Neuronal stem cell (in vitro differentiated cells): ENCODE measurements around the gene OTOGL.

Experiments
- DNase-seq: peaks from one replicate; pipeline ENCODE4 v3.0.0-alpha.2; 2013; ENCODE audit warnings: low spot score
- H2AFZ ChIP-seq: one replicate; pipeline ENCODE4 v1.6.1; 2013; ENCODE audit warnings: mild to moderate bottlenecking, low read length, inconsistent platforms
- H2AK5ac ChIP-seq: 2 replicates; pipeline ENCODE4 v1.6.1; 2013; ENCODE audit warnings: low read depth, mild to moderate bottlenecking, inconsistent platforms, low read length, moderate library complexity, mixed read lengths
- H2BK120ac ChIP-seq: 2 replicates; pipeline ENCODE4 v1.6.1; 2013; ENCODE audit warnings: low read depth, mild to moderate bottlenecking, inconsistent platforms, low read length, moderate library complexity, mixed read lengths
- H2BK12ac ChIP-seq: one replicate; pipeline ENCODE4 v1.6.1; 2013; ENCODE audit warnings: low read length, inconsistent platforms
- H2BK15ac ChIP-seq: 2 replicates; pipeline ENCODE4 v1.6.1; 2013; ENCODE audit warnings: mild to moderate bottlenecking, low read length, inconsistent platforms, mixed read lengths
- H2BK5ac ChIP-seq: one replicate; pipeline ENCODE4 v1.6.1; 2013; ENCODE audit warnings: inconsistent platforms, mild to moderate bottlenecking, low read length, moderate library complexity
- H3K14ac ChIP-seq: one replicate; pipeline ENCODE4 v1.6.1; 2013; ENCODE audit warnings: low read length, inconsistent platforms
- H3K18ac ChIP-seq: 2 replicates; pipeline ENCODE4 v1.6.1; 2013; ENCODE audit warnings: low read length, inconsistent platforms
- H3K23ac ChIP-seq: 2 replicates; pipeline ENCODE4 v1.6.1; 2013; ENCODE audit warnings: low read depth, mild to moderate bottlenecking, mixed read lengths, low read length, inconsistent platforms; ENCODE audit not compliant: poor library complexity
- H3K27ac ChIP-seq: replicated peaks from 3 replicates; pipeline ENCODE4 v1.5.1; 2013; ENCODE audit warnings: low read length, inconsistent platforms
- H3K27me3 ChIP-seq, 3 experiments: 2 replicates each; pipeline ENCODE4 v1.6.1; 2013; ENCODE audit warnings: low read length in 3 of 3, mild to moderate bottlenecking in 2 of 3, inconsistent platforms in 1 of 3, low read depth in 1 of 3, mixed read lengths in 1 of 3, moderate library complexity in 1 of 3; ENCODE audit not compliant: control insufficient read depth in 3 of 3, insufficient read depth in 3 of 3
- H3K36me3 ChIP-seq, 2 donors: replicated peaks in 1 of 2; 2 replicates each; pipeline ENCODE4 v1.6.1; 2013; ENCODE audit warnings: low read length in 2 of 2; ENCODE audit not compliant: control insufficient read depth in 2 of 2, insufficient read depth in 2 of 2
- H3K4ac ChIP-seq: 2 replicates; pipeline ENCODE4 v1.6.1; 2013; ENCODE audit warnings: inconsistent platforms, mild to moderate bottlenecking, low read length, moderate library complexity
- H3K4me1 ChIP-seq, 2 donors: 1 replicate in 1 of 2; 2 replicates in 1 of 2; pipeline ENCODE4 v1.6.1; 2013; ENCODE audit warnings: low read length in 2 of 2, low read depth in 1 of 2; ENCODE audit not compliant: control insufficient read depth in 2 of 2, insufficient read depth in 1 of 2
- H3K4me2 ChIP-seq: one replicate; pipeline ENCODE4 v1.6.1; 2013; ENCODE audit warnings: mild to moderate bottlenecking, low read length, inconsistent platforms; ENCODE audit not compliant: insufficient read depth, poor library complexity, severe bottlenecking
- H3K4me3 ChIP-seq, 2 donors: 2 replicates each; pipeline ENCODE4 v1.5.1; 2013; ENCODE audit warnings: low read length in 2 of 2, mild to moderate bottlenecking in 2 of 2, inconsistent platforms in 1 of 2, moderate library complexity in 1 of 2
- H3K79me1 ChIP-seq: one replicate; pipeline ENCODE4 v1.6.1; 2013; ENCODE audit warnings: low read depth, mild to moderate bottlenecking, inconsistent platforms, low read length, moderate library complexity
- H3K9ac ChIP-seq: one replicate; pipeline ENCODE4 v1.6.1; 2013; ENCODE audit warnings: mild to moderate bottlenecking, low read depth, low read length, inconsistent platforms; ENCODE audit not compliant: poor library complexity
- H3K9me3 ChIP-seq, 2 donors: replicated peaks in 1 of 2; 2 replicates each; pipeline versions ENCODE3 to v1.6.1; 2013; ENCODE audit warnings: low read length in 2 of 2, mild to moderate bottlenecking in 2 of 2, inconsistent platforms in 1 of 2, low read depth in 1 of 2, mixed read lengths in 1 of 2, moderate library complexity in 1 of 2; ENCODE audit not compliant: control insufficient read depth in 2 of 2, insufficient read depth in 1 of 2
- H4K8ac ChIP-seq: one replicate; pipeline ENCODE4 v1.6.1; 2013; ENCODE audit warnings: low read depth, mild to moderate bottlenecking, inconsistent platforms, low read length, moderate library complexity
- H4K91ac ChIP-seq: one replicate; pipeline ENCODE4 v1.6.1; 2013; ENCODE audit warnings: low read length, low read depth, mild to moderate bottlenecking, inconsistent platforms; ENCODE audit not compliant: poor library complexity
- WGBS, 2 donors: extraction: QIAGEN DNeasy Blood & Tissue Kit; methylation state at CpG; one replicate each; pipeline ENCODE4 v1.1.7; 2013; ENCODE audit warnings: missing lambda C conversion rate in 2 of 2, mixed read lengths in 1 of 2; ENCODE audit not compliant: insufficient read length in 2 of 2, insufficient replicate concordance in 1 of 2; ENCODE audit errors: extremely low coverage in 2 of 2; 5-methylcytosine and 5-hydroxymethylcytosine counted together

OTOGL gene

DNA sequence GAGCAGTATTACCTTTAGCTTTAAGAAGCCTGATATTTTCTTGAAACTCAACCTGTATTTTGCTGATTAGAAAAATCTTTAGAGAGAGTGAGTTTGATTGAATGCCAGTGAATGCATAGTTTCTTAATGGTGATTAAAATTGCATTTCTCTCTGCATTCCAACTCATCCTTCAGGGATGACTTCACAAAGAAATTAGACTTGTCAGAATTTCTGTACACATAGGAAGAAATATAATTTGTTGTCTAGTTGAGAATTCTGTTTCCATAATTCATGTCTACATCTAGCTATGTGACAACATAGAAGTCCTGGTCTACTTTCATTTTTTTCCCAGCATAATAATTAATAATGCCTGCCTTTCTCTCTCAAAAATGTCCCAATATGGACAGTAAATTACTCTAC is 136.6 kb downstream of the OTOGL start:
- H2BK15ac ChIP-seq: no peak overlapping the region
- H3K23ac ChIP-seq: no peak overlapping the region
- H3K4me3 ChIP-seq: no peak overlapping the region
- no peak overlapping the region for H3K14ac ChIP-seq
- no peak overlapping the region for H2AFZ ChIP-seq
- H2AK5ac ChIP-seq: no peak overlapping the region
- peaks cover 0 to 7% of the 10 kb centered on the region in 2 donors for H3K9me3 ChIP-seq
- no peak overlapping the region for H3K27ac ChIP-seq
- H4K91ac ChIP-seq: no peak overlapping the region
- no peak for DNase-seq
- H3K18ac ChIP-seq: no peak overlapping the region
- H2BK12ac ChIP-seq: no peak overlapping the region
- no peaks in the 10 kb centered on the region for H3K27me3 ChIP-seq
- no peak overlapping the region for H3K4ac ChIP-seq
- H2BK120ac ChIP-seq: no peak overlapping the region
- no peaks in the 10 kb centered on the region for H3K36me3 ChIP-seq
- H3K79me1 ChIP-seq: no peaks in the 10 kb centered on the region
- H2BK5ac ChIP-seq: no peak overlapping the region
- H3K9ac ChIP-seq: no peak overlapping the region
- H3K4me1 ChIP-seq: peaks cover 0 to 1% of the 10 kb centered on the region in 2 donors
- no peak overlapping the region for H4K8ac ChIP-seq
- no peak overlapping the region for H3K4me2 ChIP-seq

DNA sequence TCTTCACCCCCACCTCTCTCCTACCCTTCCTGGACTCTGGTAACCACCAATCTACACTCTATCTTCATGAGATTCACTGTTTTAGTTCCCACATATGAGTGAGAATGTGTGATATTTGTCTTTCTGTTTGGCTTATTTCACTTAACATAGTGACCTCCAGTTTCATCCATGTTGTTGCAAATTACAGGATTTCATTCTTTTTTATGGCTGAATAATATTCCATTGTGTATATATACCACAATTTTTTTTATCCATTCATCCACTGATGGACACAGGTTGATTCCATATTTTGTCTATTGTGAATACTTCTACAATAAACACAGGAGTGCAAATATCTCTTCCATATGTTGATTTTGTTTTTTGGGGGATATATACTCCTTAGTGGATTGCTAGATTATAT is 140.5 kb downstream of the OTOGL start:
- Histone ChIP-seq H2BK12ac (no peak overlapping the region), H2BK5ac (no peak overlapping the region), H2BK120ac (no peak overlapping the region), H3K4me3 (no peak overlapping the region), H3K9me3 (peaks cover 0 to 7% of the 10 kb centered on the region in 2 donors), H3K27me3 (no peaks in the 10 kb centered on the region), H3K9ac (no peak overlapping the region), H3K36me3 (no peaks in the 10 kb centered on the region), H4K8ac (no peak overlapping the region), H3K14ac (no peak overlapping the region), H3K79me1 (no peaks in the 10 kb centered on the region), H3K23ac (no peak overlapping the region), H2AK5ac (no peak overlapping the region), H2BK15ac (no peak overlapping the region), H3K4me1 (peaks cover 0 to 7% of the 10 kb centered on the region in 2 donors), H3K27ac (no peak overlapping the region), H2AFZ (no peak overlapping the region), H3K4ac (no peak overlapping the region), H3K4me2 (no peak overlapping the region), H3K18ac (no peak overlapping the region), H4K91ac (no peak overlapping the region)
- DNase-seq: no peak

DNA sequence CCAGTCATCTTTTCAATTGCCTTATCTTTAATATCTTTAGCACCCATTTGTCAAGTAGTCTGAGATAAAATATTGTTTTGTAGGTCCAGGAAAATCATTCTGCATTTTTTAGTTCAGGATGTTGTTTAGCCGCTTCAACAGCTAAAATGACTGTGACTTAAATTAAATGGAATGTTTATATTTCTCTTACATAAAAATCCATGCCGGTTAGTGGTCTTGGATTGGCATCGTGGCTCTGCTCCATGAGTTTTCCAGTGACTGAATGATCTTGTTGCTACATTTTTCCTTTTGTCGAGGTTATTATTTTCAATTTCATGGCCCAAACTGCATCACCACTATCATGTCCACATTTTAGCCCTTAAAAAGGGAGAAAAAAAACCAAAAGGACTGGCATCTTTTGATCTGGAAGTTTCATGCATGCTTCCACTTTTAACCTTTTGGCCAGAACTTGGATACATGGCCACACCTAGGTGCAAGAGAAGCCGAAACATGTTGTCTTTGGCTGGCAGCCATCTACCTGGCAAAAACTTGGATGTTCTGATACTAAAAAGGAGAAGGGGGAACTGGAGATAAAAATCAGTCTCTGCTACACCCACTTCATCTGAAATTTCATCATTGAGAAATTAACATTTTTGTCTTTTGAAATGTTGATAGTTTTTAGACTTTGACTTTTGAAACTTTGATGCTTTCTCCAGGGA is 142.4 kb downstream of the OTOGL start:
- H3K4me2 ChIP-seq: no peak overlapping the region
- H2AK5ac ChIP-seq: no peak overlapping the region
- H3K9me3 ChIP-seq: peaks cover 0 to 7% of the 10 kb centered on the region in 2 donors
- WGBS, 2 donors: no CpG with 5 or more reads among the region's 5 CpGs
- H2BK120ac ChIP-seq: no peak overlapping the region
- H2BK12ac ChIP-seq: no peak overlapping the region
- no peak for DNase-seq
- no peaks in the 10 kb centered on the region for H3K79me1 ChIP-seq
- H4K91ac ChIP-seq: no peak overlapping the region
- H3K27ac ChIP-seq: no peak overlapping the region
- no peak overlapping the region for H2BK5ac ChIP-seq
- no peaks in the 10 kb centered on the region for H3K36me3 ChIP-seq
- peak overlapping the region; percentile 60 for H2AFZ ChIP-seq
- H3K4me1 ChIP-seq: peaks cover 0 to 7% of the 10 kb centered on the region in 2 donors
- H3K4ac ChIP-seq: no peak overlapping the region
- no peaks in the 10 kb centered on the region for H3K27me3 ChIP-seq
- H3K14ac ChIP-seq: no peak overlapping the region
- no peak overlapping the region for H3K4me3 ChIP-seq
- no peak overlapping the region for H3K18ac ChIP-seq
- H4K8ac ChIP-seq: no peak overlapping the region
- H3K9ac ChIP-seq: no peak overlapping the region
- no peak overlapping the region for H3K23ac ChIP-seq
- H2BK15ac ChIP-seq: no peak overlapping the region

DNA sequence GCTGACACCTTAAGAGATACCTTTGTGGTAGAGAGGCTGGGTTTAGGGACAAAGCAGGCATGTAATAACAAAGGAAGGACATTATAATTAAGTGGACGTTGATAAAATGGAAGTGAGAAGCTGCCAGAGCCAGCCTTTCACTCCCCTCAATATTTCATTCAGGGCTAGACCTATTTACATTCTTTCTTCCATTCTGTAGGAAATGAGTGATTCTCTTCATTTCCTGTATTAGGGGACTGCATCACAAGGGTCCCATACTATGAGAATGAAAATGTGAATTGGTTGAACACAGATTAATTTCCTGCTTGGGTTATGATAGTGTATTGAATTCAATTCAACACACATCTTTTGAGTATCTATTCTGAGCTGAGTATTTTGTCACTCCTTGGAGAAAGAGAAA is 143.0 kb downstream of the OTOGL start:
- H3K79me1 ChIP-seq: no peaks in the 10 kb centered on the region
- no peak overlapping the region for H2BK120ac ChIP-seq
- no peak overlapping the region for H4K8ac ChIP-seq
- no peak overlapping the region for H4K91ac ChIP-seq
- no peaks in the 10 kb centered on the region for H3K27me3 ChIP-seq
- H3K36me3 ChIP-seq: no peaks in the 10 kb centered on the region
- no peak overlapping the region for H3K23ac ChIP-seq
- no peak overlapping the region for H3K4me2 ChIP-seq
- DNase-seq: no peak
- WGBS, 2 donors: no CpG with 5 or more reads among the region's 1 CpG
- no peak overlapping the region for H2BK12ac ChIP-seq
- H2BK15ac ChIP-seq: no peak overlapping the region
- peaks cover 0 to 7% of the 10 kb centered on the region in 2 donors for H3K9me3 ChIP-seq
- no peak overlapping the region for H3K4me3 ChIP-seq
- H3K4me1 ChIP-seq: peaks cover 0 to 7% of the 10 kb centered on the region in 2 donors
- peak overlapping the region; percentile 60 for H2AFZ ChIP-seq
- no peak overlapping the region for H2AK5ac ChIP-seq
- no peak overlapping the region for H3K18ac ChIP-seq
- no peak overlapping the region for H2BK5ac ChIP-seq
- no peak overlapping the region for H3K4ac ChIP-seq
- no peak overlapping the region for H3K14ac ChIP-seq
- H3K27ac ChIP-seq: no peak overlapping the region
- H3K9ac ChIP-seq: no peak overlapping the region
